ENCODE measurements around the gene RUBCN. TPM values are rescaled to one million over a fixed set of nuclear protein-coding genes. Genes with fewer than 3 reads are reported as not detected.
"Not testable (repeated sequence)": the region's sequence is repeated elsewhere in the genome, so short reads cannot be mapped to it uniquely, and the experiment has no call there.

The RUBCN gene
- total RNA-seq, 2 experiments from 2014 or later: 33.9 to 38.2 TPM

- CTCF ChIA-PET, POLR2A ChIA-PET: not testable (repeated sequence)
These were observed 72.1 kb downstream of the RUBCN start for GRCh38 chr3:197664414-197665141.

GRCh38 chr3:197663367-197664140, 73.2 kb downstream of the RUBCN start:
- CTCF ChIA-PET, POLR2A ChIA-PET: not testable (repeated sequence)

- POLR2A ChIA-PET: not testable (repeated sequence)
These were observed 74.4 kb downstream of the RUBCN start for GRCh38 chr3:197662352-197662751.

GRCh38 chr3:197661874-197662273, 74.8 kb downstream of the RUBCN start:
- POLR2A ChIA-PET, CTCF ChIA-PET: not testable (repeated sequence)

More at GRCh38 chr3:197662352-197662751, 74.4 kb downstream of the RUBCN start:
- CTCF ChIA-PET: not testable (repeated sequence)

- POLR2A ChIA-PET, CTCF ChIA-PET: not testable (repeated sequence)
These were observed 75.4 kb downstream of the RUBCN start for GRCh38 chr3:197661234-197661834.

- CTCF ChIA-PET, POLR2A ChIA-PET: not testable (repeated sequence)
These were observed 77.0 kb downstream of the RUBCN start for GRCh38 chr3:197659701-197660100.

GRCh38 chr3:197659144-197659543, 77.6 kb downstream of the RUBCN start:
- POLR2A ChIA-PET, CTCF ChIA-PET: not testable (repeated sequence)

GRCh38 chr3:197658706-197659105, 78.0 kb downstream of the RUBCN start:
- CTCF ChIA-PET, POLR2A ChIA-PET: not testable (repeated sequence)

- CTCF ChIA-PET, POLR2A ChIA-PET: not testable (repeated sequence)
These were observed 79.0 kb downstream of the RUBCN start for GRCh38 chr3:197657541-197658292.

- CTCF ChIA-PET, POLR2A ChIA-PET: not testable (repeated sequence)
These were observed 79.7 kb downstream of the RUBCN start for GRCh38 chr3:197656960-197657359.

GRCh38 chr3:197656129-197656528, 80.6 kb downstream of the RUBCN start:
- POLR2A ChIA-PET, CTCF ChIA-PET: not testable (repeated sequence)

GRCh38 chr3:197654998-197655330, 81.7 kb downstream of the RUBCN start:
- CTCF ChIA-PET, POLR2A ChIA-PET: not testable (repeated sequence)

- CTCF ChIA-PET, POLR2A ChIA-PET: not testable (repeated sequence)
These were observed 82.4 kb downstream of the RUBCN start for GRCh38 chr3:197654090-197654997.

GRCh38 chr3:197652860-197653259, 83.8 kb downstream of the RUBCN start:
- CTCF ChIA-PET, POLR2A ChIA-PET: not testable (repeated sequence)

- POLR2A ChIA-PET, CTCF ChIA-PET: not testable (repeated sequence)
These were observed 89.1 kb downstream of the RUBCN start for GRCh38 chr3:197647649-197648048.

GRCh38 chr3:197647191-197647590, 89.5 kb downstream of the RUBCN start:
- CTCF ChIA-PET: not testable (repeated sequence)

GRCh38 chr3:197646294-197646693, 90.4 kb downstream of the RUBCN start:
- CTCF ChIA-PET, POLR2A ChIA-PET: not testable (repeated sequence)

More at GRCh38 chr3:197647191-197647590, 89.5 kb downstream of the RUBCN start:
- POLR2A ChIA-PET: not testable (repeated sequence)

- CTCF ChIA-PET: not testable (repeated sequence)
These were observed 99.1 kb downstream of the RUBCN start for GRCh38 chr3:197637556-197637955.

GRCh38 chr3:197631989-197632388, 104.7 kb downstream of the RUBCN start:
- POLR2A ChIA-PET: not testable (repeated sequence)
- CTCF ChIA-PET: interaction anchor here (1.8 kb wide), 1 partner anchor 33 kb away, joined by 8 read pairs; no protein-coding TSS in a partner anchor

More at GRCh38 chr3:197637556-197637955, 99.1 kb downstream of the RUBCN start:
- POLR2A ChIA-PET: not testable (repeated sequence)
